Aorta (tissue), 5 donors: ENCODE results near the gene SASH3. TPM values are rescaled to one million over a fixed set of nuclear protein-coding genes. Genes with fewer than 3 reads are reported as not detected.
A peak's percentile ranks its signal among the peaks of the same experiment; 100 is the strongest.

ENCODE experiments used
- ATAC-seq: fragments of 200-7000 bp; cut with Tn5 transposase; one replicate; pipeline ENCODE4 v1.9.1; 2022; ENCODE audit warnings: moderate library complexity; ENCODE audit not compliant: low FRiP score
- DNase-seq, 2 donors: peaks; one replicate each; pipeline ENCODE4 v3.0.0-alpha.2; 2020
- H3K27ac ChIP-seq, 2 donors: one replicate each; pipeline ENCODE4 v1.5.1; 2013; ENCODE audit warnings: low read length in 2 of 2, mild to moderate bottlenecking in 2 of 2, moderate library complexity in 2 of 2, control low read depth in 1 of 2, inconsistent platforms in 1 of 2, low read depth in 1 of 2
- H3K27me3 ChIP-seq, 2 donors: one replicate each; pipeline ENCODE4 v1.6.1; 2013; ENCODE audit warnings: control low read depth in 1 of 2, low read length in 1 of 2, mild to moderate bottlenecking in 1 of 2, moderate library complexity in 1 of 2; ENCODE audit not compliant: insufficient read depth in 2 of 2, control insufficient read depth in 1 of 2
- H3K36me3 ChIP-seq, 2 donors: one replicate each; pipeline ENCODE4 v1.6.1; 2013; ENCODE audit warnings: control low read depth in 1 of 2, low read length in 1 of 2, mild to moderate bottlenecking in 1 of 2; ENCODE audit not compliant: insufficient read depth in 2 of 2, control insufficient read depth in 1 of 2
- H3K4me1 ChIP-seq, 2 donors: one replicate each; pipeline ENCODE4 v1.6.1; 2013; ENCODE audit warnings: low read length in 2 of 2, control low read depth in 1 of 2, mild to moderate bottlenecking in 1 of 2, moderate library complexity in 1 of 2; ENCODE audit not compliant: insufficient read depth in 2 of 2, control insufficient read depth in 1 of 2
- H3K4me3 ChIP-seq, 2 donors: one replicate each; pipeline ENCODE4 v1.5.1; 2013; ENCODE audit warnings: low read length in 2 of 2, control low read depth in 1 of 2, mild to moderate bottlenecking in 1 of 2
- H3K9me3 ChIP-seq: one replicate; pipeline ENCODE4 v1.6.1; 2013; ENCODE audit warnings: mild to moderate bottlenecking, low read length; ENCODE audit not compliant: control insufficient read depth
- WGBS, 2 donors: extraction: QIAGEN DNeasy Blood & Tissue Kit; methylation state at CpG; one replicate each; pipeline ENCODE4 v1.1.7; 2013; 5-methylcytosine and 5-hydroxymethylcytosine counted together
- intact Hi-C, 2 donors: fragments of 100-400 bp; cut with DNase I; formaldehyde crosslinking; loops; one replicate each; pipeline versions ENCODE4 v1.14.2 to v1.15.0; 2022
- polyA plus RNA-seq, 2 donors: library from polyadenylated mRNA; stranded (reverse); fragments of 200-250 nt; gene quantifications; one replicate each; pipeline ENCODE4 v1.2.3, GENCODE V29; 2013
- total RNA-seq, 2 donors: library from RNA; stranded (reverse); fragmentation: NEBNext Ultra II Directional; extraction: Animal tissue kit (Norgen Biotek cat#: 25700); gene quantifications; one replicate each; pipeline ENCODE4 v1.2.1, GENCODE V29; 2021
- donor health status: healthy with polysubstance abuse.
- donor health status: Bipolar disorder and iron deficiency.
- donor health status: DM: no; HTN: no; CAD: no.
- donor health status: DM: no; HTN: no; CAD: no.
- donor health status: DM: yes; HTN: yes; CAD: no.

SASH3 gene
- total and polyA plus RNA-seq, 4 donors = 0.90 to 16.1 (median 10.5) TPM

DNA sequence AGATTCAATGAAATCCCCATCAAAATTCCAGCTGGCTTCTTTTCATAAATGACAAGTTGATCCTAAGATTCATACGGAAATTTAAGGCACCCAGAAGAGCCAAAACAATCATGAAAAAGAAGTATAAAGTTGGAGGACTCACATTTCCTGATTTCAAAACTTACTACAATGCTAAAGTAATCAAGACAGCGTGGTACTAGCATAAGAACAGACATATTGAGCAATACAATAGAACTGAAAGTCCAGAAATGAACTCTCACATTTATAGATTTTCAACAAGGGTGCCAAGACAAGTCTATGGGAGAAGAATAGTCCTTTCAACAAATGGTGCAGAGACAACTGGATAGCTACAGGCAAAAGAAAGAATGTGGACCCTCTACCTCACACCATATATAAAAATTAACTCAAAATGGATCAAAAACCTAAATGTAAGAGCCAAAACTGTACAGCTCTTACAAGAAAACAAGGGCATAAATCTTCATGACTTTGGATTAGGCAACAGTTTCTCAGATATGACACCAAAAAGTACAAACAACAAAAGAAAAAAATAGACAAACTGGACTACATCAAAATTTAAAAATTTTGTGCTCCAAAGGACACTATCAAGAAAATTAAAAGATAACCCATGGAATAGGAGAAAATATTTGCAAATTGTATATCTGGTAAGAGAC lies 28.5 kb downstream of the SASH3 start:
- Histone ChIP-seq H3K9me3 (no peaks in the 10 kb centered on the region), H3K4me3 (no peak overlapping the region), H3K27me3 (no peaks in the 10 kb centered on the region), H3K36me3 (peaks cover 0 to 2% of the 10 kb centered on the region in 2 donors), H3K27ac (no peak overlapping the region), H3K4me1 (no peaks in the 10 kb centered on the region)
- intact Hi-C loops = no loop called here
- 45 to 73% methylated on average over 2 of the region's 2 CpGs for WGBS, 2 donors
- no peak for ATAC-seq
- no peak for DNase-seq

DNA sequence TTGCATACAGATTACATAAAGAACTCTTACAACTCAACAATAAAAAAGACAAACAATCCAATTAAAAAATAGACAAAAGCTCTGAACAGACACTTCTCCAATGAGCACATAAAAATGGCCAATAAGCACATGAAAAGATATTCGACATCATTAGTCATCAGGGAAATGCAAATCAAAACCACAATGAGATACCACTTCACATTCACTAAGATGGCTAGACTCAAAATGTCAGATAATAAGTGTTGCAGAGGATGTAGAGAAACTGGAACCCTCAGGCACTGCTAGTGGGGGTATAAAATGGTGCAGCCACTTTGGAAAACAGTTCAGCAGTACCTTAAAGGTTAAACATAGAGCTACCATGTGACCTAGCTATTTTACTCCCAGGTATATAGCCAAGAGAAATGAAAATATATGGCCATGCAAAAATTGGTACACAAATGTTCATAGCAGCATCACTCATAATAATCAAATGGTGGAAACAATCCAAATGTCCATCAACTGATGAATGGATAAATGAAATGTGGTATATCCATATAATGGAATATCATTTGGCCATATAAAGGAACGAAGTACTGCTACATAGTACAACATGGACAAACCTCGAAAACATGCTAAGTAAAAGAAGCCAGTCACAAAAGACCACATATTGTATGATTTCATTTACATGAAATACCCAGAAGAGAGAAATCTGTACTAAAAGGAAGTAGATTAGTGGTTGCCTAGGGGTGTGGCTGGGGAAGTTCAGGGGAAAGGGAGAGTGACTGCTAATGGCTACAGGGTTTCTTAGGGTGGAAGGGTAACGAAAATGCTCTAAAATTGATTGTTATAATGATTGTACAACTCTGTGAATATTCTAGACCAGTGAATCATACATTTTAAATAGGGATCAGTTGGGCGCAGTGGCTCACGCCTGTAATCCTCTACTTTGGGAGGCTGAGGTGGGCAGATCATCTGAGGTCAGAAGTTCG lies 29.4 kb downstream of the SASH3 start:
- ATAC-seq = no peak
- no peaks in the 10 kb centered on the region for H3K9me3 ChIP-seq
- no peak overlapping the region for H3K27ac ChIP-seq
- H3K4me3 ChIP-seq = no peak overlapping the region
- no peaks in the 10 kb centered on the region for H3K27me3 ChIP-seq
- DNase-seq = no peak
- intact Hi-C loops = no loop called here
- no peaks in the 10 kb centered on the region for H3K4me1 ChIP-seq
- WGBS, 2 donors = 87 to 96% methylated on average over 7 of the region's 7 CpGs
- H3K36me3 ChIP-seq = peaks cover 0 to 2% of the 10 kb centered on the region in 2 donors

DNA sequence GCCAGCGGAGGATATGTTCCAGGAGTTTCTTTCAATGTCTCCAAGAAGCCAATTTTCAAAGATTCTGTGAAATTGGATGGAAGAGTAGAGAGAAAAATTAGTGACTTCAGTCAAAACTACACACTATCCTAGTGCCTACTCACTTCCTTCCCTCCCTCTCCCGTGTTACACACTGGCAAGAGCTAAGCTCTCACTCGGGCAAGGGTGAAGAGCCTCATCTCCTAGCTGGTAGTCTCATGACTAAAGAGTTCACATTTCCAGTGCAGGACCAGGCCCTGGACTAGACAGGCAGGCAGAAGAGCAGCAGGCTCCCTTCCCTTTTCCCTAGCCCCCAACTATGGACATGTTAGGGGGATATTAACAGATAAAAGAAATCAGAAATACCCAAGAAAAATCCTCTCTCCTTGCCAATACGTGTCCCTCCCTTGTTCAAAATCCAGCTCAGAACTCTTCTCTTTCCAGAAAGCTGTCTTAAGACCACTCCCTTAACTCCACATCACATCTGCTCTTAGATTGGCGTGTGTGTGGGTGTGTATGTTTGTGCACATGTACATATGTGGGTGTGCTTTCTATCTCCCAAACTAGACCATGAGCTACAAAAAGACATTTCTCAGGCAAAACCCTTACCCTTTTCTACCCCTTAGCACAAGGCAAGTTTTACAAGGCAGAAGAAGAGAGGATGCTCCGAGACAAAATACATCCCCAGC lies 34.1 kb downstream of the SASH3 start:
- H3K9me3 ChIP-seq = no peaks in the 10 kb centered on the region
- no peaks in the 10 kb centered on the region for H3K36me3 ChIP-seq
- no peaks in the 10 kb centered on the region for H3K27me3 ChIP-seq
- ATAC-seq (no peak), DNase-seq (no peak)
- WGBS, 2 donors = 72 to 92% methylated on average over 6 of the region's 6 CpGs
- intact Hi-C loops = no loop called here
- no peak overlapping the region for H3K4me3 ChIP-seq
- no peak overlapping the region for H3K27ac ChIP-seq
- no peaks in the 10 kb centered on the region for H3K4me1 ChIP-seq

DNA sequence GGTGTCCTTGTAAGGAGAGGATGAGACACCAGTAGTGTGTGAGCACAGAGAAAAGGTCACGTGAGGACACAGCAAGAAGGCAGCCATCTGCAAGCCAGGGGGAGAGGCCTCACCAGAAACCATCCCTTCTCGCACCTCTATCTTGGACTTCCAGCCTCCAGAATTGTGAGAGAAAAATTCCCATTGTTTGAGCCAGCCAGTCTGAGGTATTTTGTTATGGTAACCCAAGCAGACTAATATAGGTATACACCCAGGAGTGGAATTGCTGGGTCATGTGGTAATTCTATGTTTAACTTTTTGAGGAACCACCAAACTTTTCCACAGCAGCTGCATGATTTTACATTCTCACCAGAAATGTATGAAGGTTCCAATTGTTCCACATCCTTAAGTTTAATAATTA lies 38.4 kb downstream of the SASH3 start:
- H3K4me3 ChIP-seq = no peak overlapping the region
- H3K27ac ChIP-seq = no peak overlapping the region
- DNase-seq (no peak), ATAC-seq (no peak)
- H3K36me3 ChIP-seq = no peaks in the 10 kb centered on the region
- WGBS, 2 donors = 78 to 99% methylated on average over 2 of the region's 2 CpGs
- H3K27me3 ChIP-seq = no peaks in the 10 kb centered on the region
- intact Hi-C loops = no loop called here
- no peaks in the 10 kb centered on the region for H3K9me3 ChIP-seq
- H3K4me1 ChIP-seq = no peaks in the 10 kb centered on the region

DNA sequence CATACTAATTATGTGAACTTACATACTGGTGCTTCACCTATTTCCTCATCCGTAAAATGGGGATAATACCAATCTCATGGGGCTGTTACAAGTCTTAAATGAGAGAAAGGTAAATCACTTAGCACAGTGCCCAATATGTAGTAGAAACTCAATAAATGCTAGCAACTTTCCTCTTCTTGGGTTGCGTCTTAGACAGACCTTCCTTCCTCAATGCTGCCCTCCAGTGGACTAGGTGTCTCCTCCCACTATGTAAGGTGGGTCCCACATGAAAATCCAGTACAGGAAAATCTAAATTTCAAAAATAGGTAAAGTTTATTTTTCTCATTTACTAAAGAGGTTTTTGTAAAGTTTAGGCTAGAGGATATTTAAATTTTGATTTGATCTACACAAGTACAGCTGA lies 43.4 kb downstream of the SASH3 start:
- Histone ChIP-seq H3K9me3 (no peaks in the 10 kb centered on the region), H3K4me1 (no peaks in the 10 kb centered on the region), H3K36me3 (peaks cover 0 to 2% of the 10 kb centered on the region in 2 donors), H3K27me3 (no peaks in the 10 kb centered on the region), H3K27ac (no peak overlapping the region), H3K4me3 (no peak overlapping the region)
- ATAC-seq (peak; percentile 71), DNase-seq (peak in 1 of 2 donors; percentile 59)
- 65 to 90% methylated on average over 2 of the region's 2 CpGs for WGBS, 2 donors
- intact Hi-C loops = loop anchor here in 1 of 2 donors (10.0 kb wide), 1 partner anchor 78 kb away; no protein-coding TSS in a partner anchor

DNA sequence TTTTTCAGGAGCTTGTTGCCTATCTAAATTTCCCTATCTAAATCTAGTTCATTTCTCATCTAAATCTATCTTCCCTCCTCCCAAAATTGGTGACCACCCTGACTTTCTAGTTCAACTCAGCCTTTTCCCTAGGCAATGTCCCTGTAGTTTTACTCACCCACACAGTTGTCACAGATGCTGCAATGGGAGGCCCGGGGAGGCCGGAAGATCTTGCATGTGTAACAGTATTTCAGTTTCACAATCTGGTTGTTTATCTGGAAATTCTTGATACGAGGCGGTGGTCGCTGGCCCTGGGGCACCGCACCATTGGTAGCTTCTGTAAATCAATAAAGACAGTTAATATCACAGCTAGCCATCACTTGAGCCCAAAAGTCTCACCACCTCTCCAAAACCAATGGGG lies 43.8 kb downstream of the SASH3 start:
- no peaks in the 10 kb centered on the region for H3K9me3 ChIP-seq
- no peaks in the 10 kb centered on the region for H3K27me3 ChIP-seq
- H3K36me3 ChIP-seq = peaks cover 0 to 2% of the 10 kb centered on the region in 2 donors
- no peak overlapping the region for H3K4me3 ChIP-seq
- no peak for DNase-seq
- ATAC-seq = no peak
- intact Hi-C loops = loop anchor here in 1 of 2 donors (10.0 kb wide), 1 partner anchor 79 kb away; no protein-coding TSS in a partner anchor
- H3K27ac ChIP-seq = no peak overlapping the region
- 86 to 88% methylated on average over 6 of the region's 6 CpGs for WGBS, 2 donors
- H3K4me1 ChIP-seq = no peaks in the 10 kb centered on the region

DNA sequence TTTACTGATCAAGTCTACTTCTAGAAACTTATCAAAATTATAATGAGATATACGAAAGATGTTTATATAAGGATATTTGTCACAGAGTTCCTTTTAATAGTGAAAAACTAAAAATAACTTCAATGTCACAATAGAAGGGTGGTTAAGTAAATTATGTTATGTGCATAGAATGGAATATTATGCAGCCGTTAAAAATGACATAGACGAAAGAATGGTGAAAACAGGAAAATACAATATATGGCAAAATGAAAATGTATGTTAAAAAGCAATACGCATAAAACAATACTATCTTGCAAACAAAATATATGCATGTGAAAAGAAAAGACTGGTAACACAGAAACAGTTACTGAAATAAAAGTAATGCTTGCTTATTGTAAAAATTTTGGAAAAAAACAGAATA lies 44.9 kb downstream of the SASH3 start:
- Histone ChIP-seq H3K4me1 (no peaks in the 10 kb centered on the region), H3K9me3 (no peaks in the 10 kb centered on the region), H3K36me3 (peaks cover 0 to 2% of the 10 kb centered on the region in 2 donors), H3K27ac (no peak overlapping the region), H3K27me3 (no peaks in the 10 kb centered on the region), H3K4me3 (no peak overlapping the region)
- 95 to 98% methylated on average over 4 of the region's 4 CpGs for WGBS, 2 donors
- ATAC-seq (no peak), DNase-seq (no peak)
- intact Hi-C loops = loop anchor here in 1 of 2 donors (10.0 kb wide), 1 partner anchor 80 kb away; no protein-coding TSS in a partner anchor

DNA sequence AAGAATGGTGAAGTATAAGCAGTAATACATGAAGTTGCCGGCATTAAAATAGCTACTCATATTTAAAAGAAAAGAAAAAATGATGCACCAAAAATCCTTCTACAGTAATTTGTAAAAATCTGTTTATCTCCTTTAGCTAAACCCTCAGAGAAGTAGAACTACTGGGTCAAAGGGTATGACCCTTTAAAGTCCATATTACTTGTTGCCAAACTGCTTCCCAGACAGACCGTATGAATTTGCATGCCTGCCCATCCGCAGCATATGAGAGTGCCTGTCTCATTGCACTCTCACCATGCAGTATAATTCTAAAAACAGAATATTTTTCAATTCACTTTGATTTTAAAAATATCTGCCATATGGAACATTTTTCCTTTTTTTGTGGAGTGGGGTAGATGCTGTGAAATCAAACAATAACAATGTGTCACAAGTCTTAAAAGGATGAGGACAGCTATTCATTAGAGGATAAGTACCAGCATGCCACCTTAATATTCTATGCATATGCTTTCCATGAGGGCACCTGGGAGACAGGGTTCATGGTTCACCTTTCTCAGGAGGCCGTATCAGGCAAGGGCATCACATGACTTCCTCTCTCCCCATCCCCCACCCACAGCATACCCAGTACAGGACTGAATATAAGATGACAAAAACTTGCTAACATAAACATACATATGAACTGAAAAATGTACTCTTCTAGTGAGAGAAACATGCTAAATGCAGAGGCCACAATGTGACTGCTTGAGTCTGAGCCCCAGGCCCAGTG lies 46.2 kb downstream of the SASH3 start:
- WGBS, 2 donors = 56 to 63% methylated on average over 4 of the region's 4 CpGs
- Histone ChIP-seq H3K36me3 (peaks cover 0 to 2% of the 10 kb centered on the region in 2 donors), H3K9me3 (no peaks in the 10 kb centered on the region), H3K4me3 (no peak overlapping the region), H3K27ac (no peak overlapping the region), H3K27me3 (no peaks in the 10 kb centered on the region), H3K4me1 (no peaks in the 10 kb centered on the region)
- ATAC-seq (no peak), DNase-seq (no peak)
- intact Hi-C loops = loop anchor here in 1 of 2 donors (10.0 kb wide), 1 partner anchor 81 kb away; no protein-coding TSS in a partner anchor
